ENCODE data around the gene B4GALT6. TPM values are rescaled to one million over a fixed set of nuclear protein-coding genes. Genes with fewer than 3 reads are reported as not detected.

The B4GALT6 gene
- total RNA-seq, 4 donors from 2014 or later = 1.8 to 3.4 (median 2.2) TPM

DNA sequence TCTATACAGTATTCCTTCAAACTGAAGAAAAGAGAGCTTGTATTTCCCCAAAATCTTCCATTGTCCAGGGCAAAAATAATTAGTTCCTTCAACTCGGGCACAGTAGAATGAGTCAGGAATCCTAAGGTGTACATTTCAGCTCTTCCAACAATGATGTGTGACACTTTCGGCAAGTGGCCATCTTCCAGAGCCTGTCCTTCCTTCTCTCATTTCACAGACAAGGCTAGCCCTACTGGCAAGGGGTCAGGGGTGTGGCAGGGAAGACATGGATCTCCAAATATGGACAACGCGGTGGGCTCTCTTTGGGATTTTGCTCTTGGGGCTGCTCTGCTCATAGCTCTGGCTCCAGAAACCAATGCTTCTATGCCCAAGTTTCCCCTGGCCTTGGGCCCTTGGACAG is 6.0 kb downstream of the B4GALT6 start:
- Histone ChIP-seq H3K4me3 (no peak overlapping the region), H3K27ac (no peak overlapping the region), H3K9me3 (no peaks in the 10 kb centered on the region), H3K27me3 (no peaks in the 10 kb centered on the region), H3K36me3 (no peaks in the 10 kb centered on the region), H3K4me1 (peaks cover 17% of the 10 kb centered on the region)
- 88% methylated on average over 4 of the region's 4 CpGs for WGBS
- no peak for TF ChIP-seq POLR2AphosphoS5 (IDR thresholded peaks at IDR 0.05)
- DNase-seq (ENCODE audit: low spot score in 2 of 2) = no peak

DNA sequence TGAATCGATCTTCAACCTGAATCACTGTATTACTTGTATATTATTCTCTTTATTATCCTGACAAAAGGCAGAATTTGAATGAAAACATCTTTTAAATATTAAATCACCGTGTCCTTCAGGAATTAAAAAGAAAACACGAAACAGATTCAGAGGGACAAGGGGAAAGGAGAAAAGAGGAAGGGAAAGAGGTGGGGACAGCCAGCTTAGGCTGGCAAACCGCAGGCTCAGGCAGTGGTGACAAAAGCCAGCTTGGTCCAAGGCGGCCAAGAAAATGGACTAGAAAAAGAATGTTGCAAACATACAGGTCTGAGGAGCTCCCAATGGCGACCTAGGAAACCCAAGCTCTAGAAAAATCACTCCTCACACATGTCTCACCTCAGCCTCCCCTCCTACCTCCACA is 6.8 kb downstream of the B4GALT6 start:
- no peak overlapping the region for H3K4me3 ChIP-seq
- H3K27ac ChIP-seq = no peak overlapping the region
- H3K4me1 ChIP-seq = peaks cover 17% of the 10 kb centered on the region
- no peak for TF ChIP-seq POLR2A (IDR thresholded peaks at IDR 0.05)
- TF ChIP-seq EP300 (IDR thresholded peaks at IDR 0.05) = no peak
- no peak for TF ChIP-seq POLR2AphosphoS5 (IDR thresholded peaks at IDR 0.05)
- TF ChIP-seq CTCF (IDR thresholded peaks at IDR 0.05) = no peak
- DNase-seq (ENCODE audit: low spot score in 2 of 2) = no peak
- no peaks in the 10 kb centered on the region for H3K36me3 ChIP-seq
- no peaks in the 10 kb centered on the region for H3K9me3 ChIP-seq
- WGBS = 75% methylated on average over 6 of the region's 6 CpGs
- H3K27me3 ChIP-seq = no peaks in the 10 kb centered on the region

DNA sequence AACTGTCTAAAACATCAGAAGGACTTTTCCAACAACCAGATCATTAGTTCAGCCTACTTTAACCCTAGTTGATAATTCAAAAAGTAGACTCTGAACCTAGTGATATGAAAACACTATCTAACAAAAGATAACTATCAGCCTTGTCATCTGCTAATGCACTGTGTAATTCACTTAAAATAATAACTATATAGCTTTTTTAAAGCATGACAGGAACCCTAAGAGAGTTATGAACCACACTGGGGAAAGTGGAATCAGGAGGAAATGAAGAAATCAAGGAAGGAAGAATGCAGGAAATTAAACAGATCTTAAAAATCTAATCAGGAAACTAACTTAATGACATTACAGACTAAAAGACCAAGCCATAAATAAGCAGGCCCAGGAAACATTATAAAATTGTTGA is 9.0 kb downstream of the B4GALT6 start:
- H3K9me3 ChIP-seq = no peaks in the 10 kb centered on the region
- TF ChIP-seq POLR2AphosphoS5 (IDR thresholded peaks at IDR 0.05) (no peak), EP300 (IDR thresholded peaks at IDR 0.05) (no peak)
- H3K27me3 ChIP-seq = no peaks in the 10 kb centered on the region
- DNase-seq (ENCODE audit: low spot score in 2 of 2) = no peak
- no peak overlapping the region for H3K4me3 ChIP-seq
- no peaks in the 10 kb centered on the region for H3K36me3 ChIP-seq
- peaks cover 18% of the 10 kb centered on the region for H3K4me1 ChIP-seq
- no peak overlapping the region for H3K27ac ChIP-seq

DNA sequence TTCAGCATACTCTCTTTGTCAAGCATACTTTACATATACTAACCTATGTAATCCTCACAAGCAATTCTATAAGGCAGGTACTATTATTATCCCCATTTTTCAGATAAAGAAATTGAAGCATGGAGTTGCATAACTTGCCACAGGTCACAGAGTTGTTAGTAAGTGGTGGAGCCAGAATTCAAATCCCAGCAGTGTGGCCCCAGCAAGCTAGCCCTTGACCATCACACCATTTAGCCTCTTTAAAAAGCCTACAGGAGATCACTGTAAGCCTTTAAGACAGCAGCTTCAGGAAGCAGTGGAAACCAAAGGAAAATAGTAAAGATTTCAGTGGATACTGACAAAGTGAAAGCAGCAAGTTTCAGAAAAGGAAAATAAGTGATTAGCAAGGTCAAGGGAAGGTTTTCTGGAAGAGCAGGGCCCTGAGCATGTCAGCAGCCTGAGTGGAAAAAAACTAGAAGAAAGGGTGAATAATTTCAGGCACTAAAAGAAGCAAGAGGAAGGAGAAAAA is 11.7 kb downstream of the B4GALT6 start:
- no peak overlapping the region for H3K4me3 ChIP-seq

GRCh38 chr18:31671951-31672350 is 12.4 kb downstream of the B4GALT6 start:
- TF ChIP-seq POLR2AphosphoS5 (IDR thresholded peaks at IDR 0.05) (no peak), POLR2A (IDR thresholded peaks at IDR 0.05) (no peak), CTCF (IDR thresholded peaks at IDR 0.05) (no peak), EP300 (IDR thresholded peaks at IDR 0.05) (no peak)
- Histone ChIP-seq H3K4me1 (peaks cover 4% of the 10 kb centered on the region), H3K9me3 (no peaks in the 10 kb centered on the region), H3K27ac (no peak overlapping the region), H3K36me3 (no peaks in the 10 kb centered on the region), H3K4me3 (no peak overlapping the region), H3K27me3 (no peaks in the 10 kb centered on the region)
- no peak for DNase-seq (ENCODE audit: low spot score in 2 of 2)
- 67% methylated on average over 1 of the region's 1 CpG for WGBS

More for the DNA sequence above, 11.7 kb downstream of the B4GALT6 start:
- Histone ChIP-seq H3K27ac (no peak overlapping the region), H3K4me1 (peaks cover 4% of the 10 kb centered on the region), H3K36me3 (no peaks in the 10 kb centered on the region), H3K9me3 (no peaks in the 10 kb centered on the region), H3K27me3 (no peaks in the 10 kb centered on the region)
- TF ChIP-seq CTCF (IDR thresholded peaks at IDR 0.05) (no peak), POLR2A (IDR thresholded peaks at IDR 0.05) (no peak), EP300 (IDR thresholded peaks at IDR 0.05) (no peak)
- DNase-seq (ENCODE audit: low spot score in 2 of 2) = no peak

GRCh38 chr18:31669541-31669940 is 14.8 kb downstream of the B4GALT6 start:
- peaks cover 4% of the 10 kb centered on the region for H3K4me1 ChIP-seq
- no peak for TF ChIP-seq POLR2A (IDR thresholded peaks at IDR 0.05)
- no peak for TF ChIP-seq EP300 (IDR thresholded peaks at IDR 0.05)
- TF ChIP-seq POLR2AphosphoS5 (IDR thresholded peaks at IDR 0.05) = no peak
- no peak for TF ChIP-seq CTCF (IDR thresholded peaks at IDR 0.05)

More at GRCh38 chr18:31669541-31669940, 14.8 kb downstream of the B4GALT6 start:
- Histone ChIP-seq H3K27ac (no peak overlapping the region), H3K27me3 (no peaks in the 10 kb centered on the region), H3K9me3 (no peaks in the 10 kb centered on the region), H3K4me3 (no peak overlapping the region), H3K36me3 (no peaks in the 10 kb centered on the region)
- 97% methylated on average over 2 of the region's 2 CpGs for WGBS
- DNase-seq (ENCODE audit: low spot score in 2 of 2) = no peak

Measured in suprapubic skin (tissue), 4 donors.